D721Med (cell line): Measurements from ENCODE around the gene UNC13B.
"Not testable (repeated sequence)": the region's sequence is repeated elsewhere in the genome, so short reads cannot be mapped to it uniquely, and the experiment has no call there.

Experiments
- DNase-seq: peaks from one replicate; pipeline ENCODE4 v3.0.0; 2011; ENCODE audit warnings: low spot score; ENCODE audit not compliant: insufficient read length
- FAIRE-seq: peaks from 2 replicates; lab custom pipeline; 2011; peaks lifted over from hg19 to GRCh38; lab: Jason Lieb, UNC
- CTCF ChIP-seq: IDR thresholded peaks from 2 replicates; pipeline ENCODE4 v1.5.1; 2012; ENCODE audit warnings: mild to moderate bottlenecking, control low read depth; ENCODE audit not compliant: insufficient read depth; ENCODE audit errors: missing control alignments

Gene UNC13B

GRCh38 chr9:35232867-35233544 lies 71.2 kb downstream of the UNC13B start:
- DNase-seq (no peak), FAIRE-seq (no peak)
- TF ChIP-seq CTCF, result no peak

GRCh38 chr9:35236692-35237091 lies 74.9 kb downstream of the UNC13B start:
- no peak for TF ChIP-seq CTCF
- no peak for DNase-seq
- no peak for FAIRE-seq

GRCh38 chr9:35237311-35237710 lies 75.5 kb downstream of the UNC13B start:
- no peak for TF ChIP-seq CTCF
- no peak for FAIRE-seq
- DNase-seq, result no peak

- FAIRE-seq, DNase-seq: not testable (repeated sequence)
Observed at GRCh38 chr9:35245945-35246344, 84.1 kb downstream of the UNC13B start.

GRCh38 chr9:35253075-35253474 lies 91.3 kb downstream of the UNC13B start:
- DNase-seq (no peak), FAIRE-seq (no peak)

GRCh38 chr9:35254237-35254636 lies 92.4 kb downstream of the UNC13B start:
- no peak for FAIRE-seq
- no peak for TF ChIP-seq CTCF
- no peak for DNase-seq

More at GRCh38 chr9:35253075-35253474, 91.3 kb downstream of the UNC13B start:
- TF ChIP-seq CTCF, result no peak

- FAIRE-seq (no peak), DNase-seq (no peak)
- no peak for TF ChIP-seq CTCF
Observed at GRCh38 chr9:35254984-35255857, 93.4 kb downstream of the UNC13B start.
